Mucosa of descending colon (tissue), 3 donors: ENCODE results near the gene PUM1. TPM values are rescaled to one million over a fixed set of nuclear protein-coding genes. Genes with fewer than 3 reads are reported as not detected.

Source experiments
- ATAC-seq: fragments of 200-7000 bp; cut with Tn5 transposase; one replicate; pipeline ENCODE4 v1.9.1; 2020; ENCODE audit warnings: mild to moderate bottlenecking, moderate library complexity
- DNase-seq, 3 donors: peaks; one replicate each; pipeline ENCODE4 v3.0.0-alpha.2; 2020
- H3K36me3 ChIP-seq: fragments of 200-600 bp; one replicate; pipeline ENCODE4 v1.8.0; 2021; ENCODE audit warnings: low read depth, mild to moderate bottlenecking
- H3K4me1 ChIP-seq: fragments of 200-600 bp; one replicate; pipeline ENCODE4 v1.8.0; 2021; ENCODE audit warnings: low read depth, mild to moderate bottlenecking
- H3K4me3 ChIP-seq: fragments of 200-600 bp; one replicate; pipeline ENCODE4 v1.8.0; 2021; ENCODE audit warnings: mild to moderate bottlenecking
- H3K9me3 ChIP-seq: fragments of 200-600 bp; one replicate; pipeline ENCODE4 v1.8.0; 2021; ENCODE audit warnings: mild to moderate bottlenecking
- CTCF ChIP-seq: fragments of 200-600 bp; IDR thresholded peaks from one replicate; pipeline ENCODE4 v1.8.0; 2022; ENCODE audit warnings: antibody characterized with exemption, mild to moderate bottlenecking
- intact Hi-C, 2 donors: fragments of 100-400 bp; cut with DNase I in 1 of 2; cut with micrococcal nuclease in 1 of 2; formaldehyde crosslinking; loops; one replicate each; pipeline versions ENCODE4 v1.11.0 to v1.11.1; 2022; cut with DNase I, micrococcal nuclease
- total RNA-seq, 3 donors: library from RNA; stranded (reverse); fragmentation: NEBNext Ultra II Directional in 2 of 3; extraction: Animal tissue kit (Norgen Biotek cat#: 25700) in 2 of 3; gene quantifications; one replicate each; pipeline versions ENCODE4 v1.2.1 to v1.2.4, GENCODE V29; 2021 to 2023
- donor health status: DM: no; HTN: no; CAD: no; lungs with moderate emphysema.
- donor health status: DM: no; HTN: no; CAD: no.
- donor health status: DM: no; HTN: yes; CAD: no.

Gene PUM1
- total RNA-seq, 3 donors from 2014 or later: 116 to 135 (median 127) TPM

GRCh38 chr1:31003613-31004230 lies 61.8 kb downstream of the PUM1 start:
- no peak overlapping the region for H3K4me3 ChIP-seq
- H3K4me1 ChIP-seq: no peaks in the 10 kb centered on the region

GRCh38 chr1:31000301-31000700 lies 65.2 kb downstream of the PUM1 start:
- no peak for ATAC-seq

More at GRCh38 chr1:31003613-31004230, 61.8 kb downstream of the PUM1 start:
- DNase-seq: no peak
- no peak for ATAC-seq
- intact Hi-C loops: no loop called here
- TF ChIP-seq CTCF: no peak
- Histone ChIP-seq H3K36me3 (no peaks in the 10 kb centered on the region), H3K9me3 (no peaks in the 10 kb centered on the region)

GRCh38 chr1:30998887-30999286 lies 66.6 kb downstream of the PUM1 start:
- intact Hi-C loops: no loop called here
- Histone ChIP-seq H3K4me1 (no peaks in the 10 kb centered on the region), H3K36me3 (no peaks in the 10 kb centered on the region), H3K9me3 (no peaks in the 10 kb centered on the region), H3K4me3 (no peak overlapping the region)
- no peak for ATAC-seq
- DNase-seq: no peak
- no peak for TF ChIP-seq CTCF

More at GRCh38 chr1:31000301-31000700, 65.2 kb downstream of the PUM1 start:
- Histone ChIP-seq H3K9me3 (no peaks in the 10 kb centered on the region), H3K4me1 (no peaks in the 10 kb centered on the region), H3K36me3 (no peaks in the 10 kb centered on the region), H3K4me3 (no peak overlapping the region)
- TF ChIP-seq CTCF: no peak
- DNase-seq: no peak
- intact Hi-C loops: no loop called here

- H3K4me1 ChIP-seq: no peaks in the 10 kb centered on the region
- no peaks in the 10 kb centered on the region for H3K9me3 ChIP-seq
- DNase-seq: no peak
- intact Hi-C loops: no loop called here
- no peak for TF ChIP-seq CTCF
- H3K36me3 ChIP-seq: no peaks in the 10 kb centered on the region
- no peak overlapping the region for H3K4me3 ChIP-seq
- no peak for ATAC-seq
Observed at GRCh38 chr1:30998171-30998570, 67.3 kb downstream of the PUM1 start.

GRCh38 chr1:30997463-30998057 lies 68.0 kb downstream of the PUM1 start:
- TF ChIP-seq CTCF: no peak
- H3K36me3 ChIP-seq: no peaks in the 10 kb centered on the region
- DNase-seq: no peak

More at GRCh38 chr1:30997463-30998057, 68.0 kb downstream of the PUM1 start:
- no peak for ATAC-seq
- H3K4me3 ChIP-seq: no peak overlapping the region
- H3K9me3 ChIP-seq: no peaks in the 10 kb centered on the region
- intact Hi-C loops: no loop called here
- no peaks in the 10 kb centered on the region for H3K4me1 ChIP-seq
